AG09309 (cell line): ENCODE results near the gene EXOC6B.

Source experiments
- DNase-seq: peaks from one replicate; pipeline ENCODE4 v3.0.0-alpha.2; 2010; ENCODE audit warnings: low read depth
- H3K4me3 ChIP-seq: 2 replicates; pipeline ENCODE4 v1.5.1; 2011; ENCODE audit warnings: mild to moderate bottlenecking, low read depth, low read length, moderate library complexity; ENCODE audit not compliant: control insufficient read depth
- TF ChIP-seq, protein P1 (sequence below): IDR thresholded peaks from 2 replicates; pipeline ENCODE4 v1.5.1; 2011; ENCODE audit warnings: mild to moderate bottlenecking, low read depth, low read length, inconsistent platforms; ENCODE audit not compliant: insufficient read depth, control insufficient read depth; ENCODE audit errors: missing control alignments

EXOC6B gene

DNA sequence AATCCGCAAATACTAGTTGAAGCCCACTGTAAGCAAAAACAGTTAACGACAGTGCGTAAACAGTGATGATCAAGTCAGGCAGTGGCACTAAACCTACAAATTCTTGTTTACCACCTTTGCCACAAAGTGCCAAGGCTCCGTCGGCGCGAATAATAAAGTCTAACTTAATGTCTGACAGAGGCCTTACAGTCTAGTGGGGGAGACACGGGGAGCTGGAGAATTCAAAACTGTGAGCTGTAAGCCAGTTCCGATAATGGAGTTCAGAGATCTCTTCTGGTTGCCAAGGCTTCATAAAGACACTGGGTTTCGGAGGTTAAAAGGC lies 284 bp upstream of the EXOC6B start:
- DNase-seq, result no peak
- H3K4me3 ChIP-seq, result peak overlapping the region; percentile 57; the same call in 1 of the 2 replicates
- TF ChIP-seq, protein P1, sequence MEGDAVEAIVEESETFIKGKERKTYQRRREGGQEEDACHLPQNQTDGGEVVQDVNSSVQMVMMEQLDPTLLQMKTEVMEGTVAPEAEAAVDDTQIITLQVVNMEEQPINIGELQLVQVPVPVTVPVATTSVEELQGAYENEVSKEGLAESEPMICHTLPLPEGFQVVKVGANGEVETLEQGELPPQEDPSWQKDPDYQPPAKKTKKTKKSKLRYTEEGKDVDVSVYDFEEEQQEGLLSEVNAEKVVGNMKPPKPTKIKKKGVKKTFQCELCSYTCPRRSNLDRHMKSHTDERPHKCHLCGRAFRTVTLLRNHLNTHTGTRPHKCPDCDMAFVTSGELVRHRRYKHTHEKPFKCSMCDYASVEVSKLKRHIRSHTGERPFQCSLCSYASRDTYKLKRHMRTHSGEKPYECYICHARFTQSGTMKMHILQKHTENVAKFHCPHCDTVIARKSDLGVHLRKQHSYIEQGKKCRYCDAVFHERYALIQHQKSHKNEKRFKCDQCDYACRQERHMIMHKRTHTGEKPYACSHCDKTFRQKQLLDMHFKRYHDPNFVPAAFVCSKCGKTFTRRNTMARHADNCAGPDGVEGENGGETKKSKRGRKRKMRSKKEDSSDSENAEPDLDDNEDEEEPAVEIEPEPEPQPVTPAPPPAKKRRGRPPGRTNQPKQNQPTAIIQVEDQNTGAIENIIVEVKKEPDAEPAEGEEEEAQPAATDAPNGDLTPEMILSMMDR, result no peak

DNA sequence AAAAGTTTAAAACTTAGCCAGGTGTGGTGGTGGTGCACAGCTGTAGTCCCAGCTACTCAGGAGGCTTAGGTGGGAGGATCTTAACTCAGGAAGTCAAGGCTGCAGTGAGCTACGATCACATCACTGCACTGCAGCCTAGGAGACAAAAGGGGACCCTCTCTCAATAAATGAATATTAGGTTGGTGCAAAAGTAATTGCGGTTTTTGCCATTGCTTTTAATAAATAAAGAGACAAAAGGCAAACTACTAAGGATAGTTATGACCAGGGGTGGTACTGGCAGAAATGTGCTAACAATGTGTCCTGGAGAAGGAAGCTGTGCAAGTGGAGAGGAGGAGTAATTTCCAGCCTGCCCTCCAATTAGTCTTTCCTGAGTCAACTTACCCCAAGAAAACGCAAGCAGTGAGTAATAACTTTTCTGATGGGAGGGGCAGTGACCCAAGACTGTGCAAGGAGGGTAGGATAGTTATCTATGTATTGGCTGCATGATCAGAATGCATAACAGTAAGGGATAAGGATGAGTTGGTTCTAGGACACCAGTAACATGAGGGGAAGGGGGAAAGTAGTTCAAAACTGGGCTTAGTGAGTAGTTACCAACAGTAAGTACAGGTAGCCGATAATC lies 1.5 kb downstream of the EXOC6B start:
- TF ChIP-seq, protein P1, result no peak
- peak overlapping the region; percentile 57 for H3K4me3 ChIP-seq

DNA sequence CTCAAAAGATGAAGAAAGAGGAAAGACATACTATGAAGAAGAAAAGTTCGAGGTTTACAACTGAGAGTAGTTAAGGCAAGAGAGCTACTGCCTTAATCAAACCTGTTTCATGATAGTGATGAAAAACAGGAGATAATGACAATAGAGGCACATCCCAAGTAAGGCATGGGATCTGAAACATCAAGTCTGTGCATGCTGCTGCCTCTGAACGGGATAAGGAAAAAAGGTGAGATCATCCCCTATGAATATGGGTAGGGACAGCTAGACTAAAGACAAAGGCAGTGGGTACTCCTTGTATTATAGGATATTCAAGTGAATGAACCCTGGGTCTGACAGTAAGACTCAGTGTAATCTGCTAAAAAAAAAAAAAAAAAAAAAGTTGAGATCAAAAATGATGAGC lies 3.0 kb downstream of the EXOC6B start:
- DNase-seq, result no peak
- no peak overlapping the region for H3K4me3 ChIP-seq

More for the DNA sequence above, 1.5 kb downstream of the EXOC6B start:
- peak; percentile 27 for DNase-seq

DNA sequence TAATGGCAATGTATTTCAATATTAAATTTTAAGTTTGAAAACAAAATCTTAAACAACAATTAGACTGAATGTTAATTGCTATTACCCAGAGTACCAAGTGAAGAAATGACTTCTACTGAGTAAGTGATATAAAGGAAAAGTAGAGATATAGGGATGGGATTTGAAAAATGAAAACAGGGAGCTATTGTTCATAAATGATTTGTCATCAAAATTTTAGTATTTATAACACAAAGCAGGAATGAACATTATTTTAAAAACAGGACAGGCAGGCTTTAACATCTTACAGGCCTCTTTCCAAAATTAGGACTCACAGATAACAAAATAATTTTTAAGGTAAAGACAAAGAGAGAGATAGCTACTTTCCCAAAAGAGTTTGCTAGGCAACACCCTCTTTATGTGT lies 3.9 kb downstream of the EXOC6B start:
- DNase-seq, result no peak
- H3K4me3 ChIP-seq, result no peak overlapping the region
- TF ChIP-seq, protein P1, result no peak

More for the DNA sequence above, 3.0 kb downstream of the EXOC6B start:
- TF ChIP-seq, protein P1, result no peak

DNA sequence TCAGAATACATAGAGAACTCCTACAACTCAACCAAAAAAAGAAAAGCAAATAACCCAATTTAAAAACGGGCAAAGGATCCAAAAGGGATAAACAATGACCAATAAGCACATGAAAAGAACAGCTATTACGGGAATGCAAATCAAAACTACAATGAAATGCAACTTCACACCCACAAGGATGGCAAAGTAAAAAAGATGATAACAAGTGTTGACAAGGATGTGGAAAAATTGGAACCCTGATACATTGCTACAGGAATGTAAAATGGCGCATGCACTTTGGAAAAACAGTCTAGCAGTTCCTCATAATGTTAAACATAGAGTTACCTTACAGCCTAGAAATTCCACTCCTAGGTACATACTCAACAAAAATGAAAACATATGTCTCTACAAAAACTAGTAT lies 4.7 kb downstream of the EXOC6B start:
- TF ChIP-seq, protein P1, result no peak
- H3K4me3 ChIP-seq, result no peak overlapping the region
- DNase-seq, result no peak

DNA sequence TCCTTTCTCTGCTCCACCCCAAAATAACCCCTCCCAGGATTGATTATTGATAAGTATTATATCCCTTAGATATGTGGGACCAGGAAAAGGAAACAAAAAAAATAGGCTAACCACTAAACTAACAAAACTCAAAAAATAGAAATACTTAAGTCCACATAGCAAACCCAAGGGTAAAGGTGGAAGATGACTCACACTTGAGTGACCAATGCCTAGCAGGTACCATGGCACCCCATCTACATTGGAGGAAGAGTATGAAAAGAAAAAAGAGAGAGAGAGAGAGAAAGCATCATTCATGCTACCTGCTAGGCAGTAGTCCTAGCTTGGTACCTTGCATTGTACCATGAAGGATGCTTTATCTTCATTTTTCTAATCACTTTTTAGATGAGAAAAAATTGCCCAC lies 6.3 kb downstream of the EXOC6B start:
- no peak for DNase-seq
- TF ChIP-seq, protein P1, result no peak
- no peak overlapping the region for H3K4me3 ChIP-seq
